Measurements from ENCODE around the gene BBS2.

The BBS2 gene

GRCh38 chr16:56479469-56479868 is 40.4 kb downstream of the BBS2 start:
- DNase-seq (ENCODE audit: low spot score), result no peak
- in situ Hi-C loops (cut with MboI; ENCODE audit: low sequenced_read_pairs, unreplicated experiment), result no loop called here
- no peak for TF ChIP-seq CTCF (IDR thresholded peaks at IDR 0.05; ENCODE audit: borderline replicate concordance, control extremely low read depth, extremely low read depth, insufficient read depth, missing control alignments)

GRCh38 chr16:56478281-56479049 is 41.4 kb downstream of the BBS2 start:
- in situ Hi-C loops (cut with MboI; ENCODE audit: low sequenced_read_pairs, unreplicated experiment), result no loop called here
- DNase-seq (ENCODE audit: low spot score), result no peak
- TF ChIP-seq CTCF (IDR thresholded peaks at IDR 0.05; ENCODE audit: borderline replicate concordance, control extremely low read depth, extremely low read depth, insufficient read depth, missing control alignments), result no peak

DNA sequence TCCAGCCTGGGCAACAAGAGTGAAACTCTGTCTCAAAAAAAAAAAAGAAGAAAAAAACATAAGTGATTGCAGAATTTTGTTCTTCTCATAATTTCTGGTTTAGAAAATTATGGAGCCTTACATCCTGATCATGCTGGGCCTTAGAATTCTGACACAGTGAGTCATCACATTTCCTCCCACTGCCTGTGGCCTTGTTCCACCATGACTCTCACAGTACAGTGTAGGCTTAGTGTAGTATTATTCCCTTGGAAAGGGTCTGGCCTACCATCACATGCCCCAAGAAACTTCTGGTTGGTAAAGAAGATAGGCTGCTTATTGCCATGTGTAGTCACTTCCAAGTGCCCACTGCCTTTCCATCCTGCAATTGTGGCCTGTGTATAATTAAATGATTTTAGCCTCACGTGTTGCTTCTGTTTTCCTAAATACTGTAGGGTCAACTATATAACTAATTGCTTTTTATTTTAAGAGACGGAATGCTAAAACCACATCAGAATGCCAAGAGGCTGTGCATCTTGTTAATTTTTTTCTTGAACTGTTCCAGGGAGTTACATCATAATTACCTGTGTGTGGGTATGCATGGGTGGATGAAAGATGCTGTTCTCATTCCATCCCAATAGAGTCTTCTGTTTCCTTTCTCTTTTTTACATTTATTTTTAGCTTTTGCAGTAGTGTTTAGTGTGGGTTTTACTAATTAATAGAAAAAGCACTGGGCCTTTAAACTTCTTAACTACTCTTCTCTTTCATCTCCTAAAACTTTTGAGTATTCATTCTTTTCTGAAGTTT is 42.5 kb downstream of the BBS2 start:
- DNase-seq (ENCODE audit: low spot score), result no peak
- in situ Hi-C loops (cut with MboI; ENCODE audit: low sequenced_read_pairs, unreplicated experiment), result no loop called here
- no peak for TF ChIP-seq CTCF (IDR thresholded peaks at IDR 0.05; ENCODE audit: borderline replicate concordance, control extremely low read depth, extremely low read depth, insufficient read depth, missing control alignments)

- no peak for DNase-seq (ENCODE audit: low spot score)
- TF ChIP-seq CTCF (IDR thresholded peaks at IDR 0.05; ENCODE audit: borderline replicate concordance, control extremely low read depth, extremely low read depth, insufficient read depth, missing control alignments), result no peak
- in situ Hi-C loops (cut with MboI; ENCODE audit: low sequenced_read_pairs, unreplicated experiment), result no loop called here
These were observed 44.6 kb downstream of the BBS2 start for GRCh38 chr16:56475201-56475600.

DNA sequence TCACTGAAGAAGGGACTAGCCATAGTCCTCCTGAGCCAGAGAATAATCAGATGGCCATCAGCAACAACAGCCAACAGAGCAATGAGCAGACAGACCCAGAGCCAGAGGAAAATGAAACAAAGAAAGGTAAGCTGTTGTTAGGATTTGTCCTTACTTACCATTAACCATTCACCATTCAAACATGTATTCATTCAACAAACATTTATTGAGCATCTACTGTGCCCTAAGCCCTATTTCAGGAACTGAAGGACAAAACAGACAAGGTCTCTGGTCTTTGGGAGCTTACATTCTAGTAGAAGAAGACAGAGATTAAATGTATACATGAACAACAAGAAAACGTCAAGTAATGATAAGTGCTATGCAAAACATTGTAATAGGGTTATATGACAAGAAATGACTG is 49.2 kb downstream of the BBS2 start:
- TF ChIP-seq CTCF (IDR thresholded peaks at IDR 0.05; ENCODE audit: borderline replicate concordance, control extremely low read depth, extremely low read depth, insufficient read depth, missing control alignments), result no peak
- in situ Hi-C loops (cut with MboI; ENCODE audit: low sequenced_read_pairs, unreplicated experiment), result no loop called here
- no peak for DNase-seq (ENCODE audit: low spot score)

DNA sequence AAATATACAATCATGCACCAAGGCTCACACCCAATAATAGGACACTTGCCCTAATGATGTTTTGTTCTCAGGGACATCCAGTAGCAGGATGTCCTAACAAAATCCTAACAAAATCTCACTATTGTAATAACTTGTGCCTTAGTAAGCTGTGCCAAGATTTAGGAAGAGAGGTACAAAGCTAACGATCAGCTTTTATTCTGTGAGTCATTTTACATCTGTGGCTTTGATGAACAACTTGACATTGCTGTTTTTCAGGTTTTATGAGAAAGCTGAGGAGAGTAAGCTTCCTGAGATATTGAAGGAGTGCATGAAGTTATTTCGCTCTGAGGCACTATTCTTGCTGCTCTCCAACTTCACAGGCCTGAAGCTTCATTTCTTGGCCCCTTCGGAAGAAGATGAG is 49.6 kb downstream of the BBS2 start:
- no peak for TF ChIP-seq CTCF (IDR thresholded peaks at IDR 0.05; ENCODE audit: borderline replicate concordance, control extremely low read depth, extremely low read depth, insufficient read depth, missing control alignments)
- in situ Hi-C loops (cut with MboI; ENCODE audit: low sequenced_read_pairs, unreplicated experiment), result no loop called here

More for the DNA sequence above, 49.6 kb downstream of the BBS2 start:
- no peak for DNase-seq (ENCODE audit: low spot score)
